Measurements from ENCODE around the gene MCCC1.

Gene MCCC1

DNA sequence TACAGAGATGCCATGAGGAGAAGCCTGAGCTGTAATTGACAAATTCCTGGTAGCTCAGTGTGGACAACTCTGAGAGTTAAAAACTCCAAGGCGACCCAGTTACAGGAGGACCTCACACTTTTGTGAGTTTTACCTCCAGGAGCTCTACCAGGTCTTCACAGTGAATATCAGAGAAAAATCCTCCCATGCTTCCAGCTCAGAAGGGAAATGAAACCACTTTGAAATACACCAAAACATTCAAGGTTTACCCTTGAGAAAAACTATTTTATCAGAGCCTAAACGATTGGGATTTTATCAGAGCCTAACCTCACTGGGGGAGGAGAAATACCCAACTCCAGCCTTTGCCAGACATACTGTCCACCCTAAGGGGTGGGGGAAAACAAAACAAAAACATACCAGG lies 52.4 kb downstream of the MCCC1 start:
- H3K9ac ChIP-seq (ENCODE audit: low read length), result no peak overlapping the region
- H3K36me3 ChIP-seq (ENCODE audit: control insufficient read depth, insufficient read depth, low read length), result peaks cover 31% of the 10 kb centered on the region
- no peak overlapping the region; the same call in 1 of the 2 replicates for H3K27ac ChIP-seq (ENCODE audit: low read depth, low read length)
- H3K4me1 ChIP-seq (ENCODE audit: control insufficient read depth, insufficient read depth, low read length), result no peaks in the 10 kb centered on the region
- no peaks in the 10 kb centered on the region for H3K27me3 ChIP-seq (ENCODE audit: control insufficient read depth, insufficient read depth, low read length)
- H3K9me3 ChIP-seq (ENCODE audit: control insufficient read depth, insufficient read depth, low read depth, low read length), result no peaks in the 10 kb centered on the region
- H3K4me3 ChIP-seq (ENCODE audit: low read depth, low read length), result no peak overlapping the region

GRCh38 chr3:183044547-183045229 lies 54.6 kb downstream of the MCCC1 start:
- Histone ChIP-seq H3K4me1 (ENCODE audit: control insufficient read depth, insufficient read depth, low read length) (no peaks in the 10 kb centered on the region), H3K27ac (ENCODE audit: low read depth, low read length) (no peak overlapping the region), H3K27me3 (ENCODE audit: control insufficient read depth, insufficient read depth, low read length) (no peaks in the 10 kb centered on the region), H3K4me3 (ENCODE audit: low read depth, low read length) (no peak overlapping the region), H3K36me3 (ENCODE audit: control insufficient read depth, insufficient read depth, low read length) (peaks cover 22% of the 10 kb centered on the region), H3K9ac (ENCODE audit: low read length) (no peak overlapping the region), H3K9me3 (ENCODE audit: control insufficient read depth, insufficient read depth, low read depth, low read length) (no peaks in the 10 kb centered on the region)

- no peak overlapping the region for H3K9ac ChIP-seq (ENCODE audit: low read length)
- no peaks in the 10 kb centered on the region for H3K27me3 ChIP-seq (ENCODE audit: control insufficient read depth, insufficient read depth, low read length)
- peaks cover 42% of the 10 kb centered on the region for H3K36me3 ChIP-seq (ENCODE audit: control insufficient read depth, insufficient read depth, low read length)
- no peak overlapping the region for H3K4me3 ChIP-seq (ENCODE audit: low read depth, low read length)
- no peak overlapping the region for H3K27ac ChIP-seq (ENCODE audit: low read depth, low read length)
- H3K4me1 ChIP-seq (ENCODE audit: control insufficient read depth, insufficient read depth, low read length), result no peaks in the 10 kb centered on the region
- H3K9me3 ChIP-seq (ENCODE audit: control insufficient read depth, insufficient read depth, low read depth, low read length), result no peaks in the 10 kb centered on the region
Observed at GRCh38 chr3:183038757-183039156, 60.5 kb downstream of the MCCC1 start.

GRCh38 chr3:183038221-183038620 lies 61.1 kb downstream of the MCCC1 start:
- H3K9ac ChIP-seq (ENCODE audit: low read length), result no peak overlapping the region
- no peaks in the 10 kb centered on the region for H3K27me3 ChIP-seq (ENCODE audit: control insufficient read depth, insufficient read depth, low read length)
- H3K9me3 ChIP-seq (ENCODE audit: control insufficient read depth, insufficient read depth, low read depth, low read length), result no peaks in the 10 kb centered on the region
- no peak overlapping the region for H3K27ac ChIP-seq (ENCODE audit: low read depth, low read length)
- H3K4me3 ChIP-seq (ENCODE audit: low read depth, low read length), result no peak overlapping the region
- H3K36me3 ChIP-seq (ENCODE audit: control insufficient read depth, insufficient read depth, low read length), result peaks cover 45% of the 10 kb centered on the region
- H3K4me1 ChIP-seq (ENCODE audit: control insufficient read depth, insufficient read depth, low read length), result no peaks in the 10 kb centered on the region

DNA sequence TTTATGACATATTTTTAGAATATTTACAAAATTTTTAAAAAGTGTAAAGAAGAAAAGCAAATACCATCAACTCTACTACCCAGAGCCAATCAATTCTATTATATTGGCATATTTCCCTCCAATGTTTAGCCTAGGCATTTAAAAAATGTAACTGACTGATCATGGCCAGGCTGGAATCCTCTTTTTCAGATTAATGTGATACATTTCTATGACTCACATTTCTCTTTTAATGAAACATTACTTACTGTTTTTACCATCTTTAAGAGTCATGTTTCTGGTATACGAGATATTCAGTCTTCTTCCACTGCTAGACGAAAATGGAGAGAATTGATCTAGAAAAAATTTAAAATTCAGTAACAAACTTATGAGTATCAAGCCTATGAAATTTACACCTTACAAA lies 65.5 kb downstream of the MCCC1 start:
- Histone ChIP-seq H3K4me3 (ENCODE audit: low read depth, low read length) (no peak overlapping the region), H3K9me3 (ENCODE audit: control insufficient read depth, insufficient read depth, low read depth, low read length) (no peaks in the 10 kb centered on the region), H3K27me3 (ENCODE audit: control insufficient read depth, insufficient read depth, low read length) (no peaks in the 10 kb centered on the region), H3K4me1 (ENCODE audit: control insufficient read depth, insufficient read depth, low read length) (no peaks in the 10 kb centered on the region), H3K9ac (ENCODE audit: low read length) (no peak overlapping the region), H3K36me3 (ENCODE audit: control insufficient read depth, insufficient read depth, low read length) (peaks cover 50% of the 10 kb centered on the region), H3K27ac (ENCODE audit: low read depth, low read length) (no peak overlapping the region)

GRCh38 chr3:183032880-183033555 lies 66.3 kb downstream of the MCCC1 start:
- Histone ChIP-seq H3K36me3 (ENCODE audit: control insufficient read depth, insufficient read depth, low read length) (peaks cover 50% of the 10 kb centered on the region), H3K9ac (ENCODE audit: low read length) (no peak overlapping the region), H3K27ac (ENCODE audit: low read depth, low read length) (no peak overlapping the region), H3K4me1 (ENCODE audit: control insufficient read depth, insufficient read depth, low read length) (no peaks in the 10 kb centered on the region), H3K9me3 (ENCODE audit: control insufficient read depth, insufficient read depth, low read depth, low read length) (peaks cover 2% of the 10 kb centered on the region; the same call in 1 of the 2 replicates), H3K27me3 (ENCODE audit: control insufficient read depth, insufficient read depth, low read length) (no peaks in the 10 kb centered on the region), H3K4me3 (ENCODE audit: low read depth, low read length) (no peak overlapping the region)

- Histone ChIP-seq H3K36me3 (ENCODE audit: control insufficient read depth, insufficient read depth, low read length) (peaks cover 43% of the 10 kb centered on the region), H3K9ac (ENCODE audit: low read length) (no peak overlapping the region), H3K4me1 (ENCODE audit: control insufficient read depth, insufficient read depth, low read length) (no peaks in the 10 kb centered on the region), H3K4me3 (ENCODE audit: low read depth, low read length) (no peak overlapping the region), H3K9me3 (ENCODE audit: control insufficient read depth, insufficient read depth, low read depth, low read length) (peaks cover 6% of the 10 kb centered on the region; the same call in 1 of the 2 replicates), H3K27ac (ENCODE audit: low read depth, low read length) (no peak overlapping the region), H3K27me3 (ENCODE audit: control insufficient read depth, insufficient read depth, low read length) (no peaks in the 10 kb centered on the region)
Observed at GRCh38 chr3:183031826-183032225, 67.5 kb downstream of the MCCC1 start.

DNA sequence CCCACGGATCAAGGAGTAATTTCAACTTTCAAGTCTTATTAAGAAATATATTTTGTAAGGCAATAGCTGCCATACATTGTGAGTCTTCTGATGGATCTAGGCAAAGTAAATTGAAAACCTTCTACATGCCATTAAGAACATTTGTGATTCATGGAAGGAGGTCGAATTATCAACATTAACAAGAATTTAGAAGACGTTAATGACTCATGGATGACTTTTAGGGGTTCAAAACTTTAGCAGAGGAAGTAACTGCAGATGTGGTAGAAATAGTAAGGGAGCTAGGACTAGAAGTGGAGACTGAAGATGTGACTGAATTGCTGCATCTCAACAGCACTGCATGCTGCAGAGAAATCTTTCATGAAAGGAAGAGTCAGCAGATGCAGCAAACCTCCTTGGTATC lies 70.9 kb downstream of the MCCC1 start:
- no peaks in the 10 kb centered on the region for H3K27me3 ChIP-seq (ENCODE audit: control insufficient read depth, insufficient read depth, low read length)
- peaks cover 6% of the 10 kb centered on the region; the same call in 1 of the 2 replicates for H3K9me3 ChIP-seq (ENCODE audit: control insufficient read depth, insufficient read depth, low read depth, low read length)
- no peak overlapping the region for H3K27ac ChIP-seq (ENCODE audit: low read depth, low read length)
- no peak overlapping the region for H3K4me3 ChIP-seq (ENCODE audit: low read depth, low read length)
- H3K9ac ChIP-seq (ENCODE audit: low read length), result no peak overlapping the region
- H3K4me1 ChIP-seq (ENCODE audit: control insufficient read depth, insufficient read depth, low read length), result no peaks in the 10 kb centered on the region
- peaks cover 39% of the 10 kb centered on the region for H3K36me3 ChIP-seq (ENCODE audit: control insufficient read depth, insufficient read depth, low read length)

DNA sequence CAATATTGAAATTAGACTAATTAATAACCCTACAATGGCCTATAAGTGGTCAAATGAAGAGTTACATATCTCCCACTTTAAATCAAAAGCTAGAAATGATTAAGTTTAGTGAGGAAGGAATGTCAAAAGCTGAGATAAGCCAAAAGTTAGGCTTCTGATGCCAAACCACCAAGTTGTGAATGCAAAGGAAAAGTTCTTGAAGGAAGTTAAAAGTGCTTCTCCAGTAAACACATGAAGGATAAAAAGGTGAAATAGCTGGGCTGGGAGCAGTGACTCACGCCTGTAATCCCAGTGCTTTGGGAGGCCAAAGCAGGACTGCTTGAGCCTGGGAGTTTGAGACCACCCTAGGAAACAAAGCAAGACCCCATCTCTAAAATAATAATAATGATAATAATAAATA lies 72.0 kb downstream of the MCCC1 start:
- Histone ChIP-seq H3K27me3 (ENCODE audit: control insufficient read depth, insufficient read depth, low read length) (no peaks in the 10 kb centered on the region), H3K36me3 (ENCODE audit: control insufficient read depth, insufficient read depth, low read length) (peaks cover 33% of the 10 kb centered on the region), H3K27ac (ENCODE audit: low read depth, low read length) (no peak overlapping the region), H3K4me3 (ENCODE audit: low read depth, low read length) (no peak overlapping the region), H3K9ac (ENCODE audit: low read length) (no peak overlapping the region), H3K4me1 (ENCODE audit: control insufficient read depth, insufficient read depth, low read length) (no peaks in the 10 kb centered on the region), H3K9me3 (ENCODE audit: control insufficient read depth, insufficient read depth, low read depth, low read length) (peaks cover 6% of the 10 kb centered on the region; the same call in 1 of the 2 replicates)

GRCh38 chr3:183022936-183023516 lies 76.3 kb downstream of the MCCC1 start:
- H3K9ac ChIP-seq (ENCODE audit: low read length), result no peak overlapping the region
- H3K9me3 ChIP-seq (ENCODE audit: control insufficient read depth, insufficient read depth, low read depth, low read length), result peaks cover 4% of the 10 kb centered on the region; the same call in 1 of the 2 replicates
- H3K4me3 ChIP-seq (ENCODE audit: low read depth, low read length), result no peak overlapping the region
- H3K27me3 ChIP-seq (ENCODE audit: control insufficient read depth, insufficient read depth, low read length), result no peaks in the 10 kb centered on the region
- H3K27ac ChIP-seq (ENCODE audit: low read depth, low read length), result no peak overlapping the region
- H3K4me1 ChIP-seq (ENCODE audit: control insufficient read depth, insufficient read depth, low read length), result no peaks in the 10 kb centered on the region; the same call in 1 of the 2 replicates
- H3K36me3 ChIP-seq (ENCODE audit: control insufficient read depth, insufficient read depth, low read length), result peaks cover 39% of the 10 kb centered on the region
